ENCODE measurements around the gene TXNDC11. TPM values are rescaled to one million over a fixed set of nuclear protein-coding genes. Genes with fewer than 3 reads are reported as not detected.

Gene TXNDC11
- total RNA-seq, 2 experiments from 2014 or later: 27.3 to 28.3 TPM

DNA sequence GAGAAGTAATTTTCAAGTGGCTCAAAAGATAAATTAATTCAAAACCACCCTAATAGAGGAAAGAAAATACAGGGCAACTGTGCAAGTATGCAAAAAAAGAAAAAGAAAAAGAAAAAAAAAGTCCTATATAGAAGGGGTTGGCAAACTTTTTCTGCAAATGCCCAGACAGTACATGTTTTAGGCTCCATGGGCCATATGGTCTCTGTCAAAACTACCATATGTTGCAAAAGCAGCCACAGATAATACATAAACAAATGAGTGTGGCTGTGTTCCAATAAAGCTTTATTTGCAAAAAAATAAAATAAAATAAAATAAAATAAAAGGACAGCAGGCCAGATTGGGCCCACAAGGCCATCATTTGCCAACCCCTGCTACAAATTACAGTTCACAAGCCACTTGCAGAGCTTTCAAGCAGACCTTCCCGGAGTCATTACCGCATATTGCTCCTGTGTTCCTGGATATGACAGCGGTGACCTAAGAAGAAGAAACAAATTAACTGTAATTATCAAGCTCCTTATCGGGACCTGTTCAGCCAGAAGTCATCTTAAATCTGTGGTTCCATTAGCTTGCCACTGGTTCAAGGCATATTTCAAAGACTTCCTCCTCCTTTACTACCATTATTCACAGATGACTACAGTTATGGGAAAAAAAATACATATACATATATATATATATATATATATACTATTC is 38.5 kb upstream of the TXNDC11 start:
- Mint-ChIP-seq H3K4me3 (no peak overlapping the region), H3K9me3 (ENCODE audit: low read depth) (no peaks in the 10 kb centered on the region), H3K27ac (peak overlapping the region; percentile 97), H3K27me3 (no peaks in the 10 kb centered on the region), H3K4me1 (peaks cover 52% of the 10 kb centered on the region), H3K36me3 (ENCODE audit: low read depth) (peaks cover 26% of the 10 kb centered on the region)
- CTCF ChIA-PET: interaction anchor here (1.1 to 4.5 kb wide), 5 partner anchors 9 to 385 kb away, joined by 3 to 28 read pairs (median 4); partner anchors contain the start of gene ZC3H7A
- intact Hi-C loops (cut with DNase I, micrococcal nuclease): loop anchor here (5.0 kb wide), 4 partner anchors 131 to 756 kb away; partner anchors contain the start of genes LITAF (in 1 of the 2) and SOCS1 (in 1 of the 2)
- POLR2A ChIA-PET: interaction anchor here (0.7 to 2.2 kb wide), 4 partner anchors 9 to 17 kb away, joined by 3 to 9 read pairs (median 5); partner anchors contain the start of gene ZC3H7A
- no peak for ATAC-seq
- no peak for DNase-seq

GRCh38 chr16:11779074-11779473 is 36.4 kb upstream of the TXNDC11 start:
- H3K36me3 Mint-ChIP-seq (ENCODE audit: low read depth): peaks cover 32% of the 10 kb centered on the region
- CTCF ChIA-PET: interaction anchor here (1.3 to 4.5 kb wide), 2 partner anchors 9 to 19 kb away, joined by 7 to 28 read pairs; partner anchors contain the start of gene ZC3H7A
- DNase-seq: no peak
- no peak for ATAC-seq
- H3K4me1 Mint-ChIP-seq: peaks cover 37% of the 10 kb centered on the region
- H3K27ac Mint-ChIP-seq: no peak overlapping the region
- H3K9me3 Mint-ChIP-seq (ENCODE audit: low read depth): no peaks in the 10 kb centered on the region
- intact Hi-C loops (cut with DNase I, micrococcal nuclease): no loop called here
- H3K27me3 Mint-ChIP-seq: no peaks in the 10 kb centered on the region
- H3K4me3 Mint-ChIP-seq: no peak overlapping the region
- POLR2A ChIA-PET: interaction anchor here (0.6 kb wide), 1 partner anchor 743 kb away, joined by 5 read pairs; no protein-coding TSS in a partner anchor

DNA sequence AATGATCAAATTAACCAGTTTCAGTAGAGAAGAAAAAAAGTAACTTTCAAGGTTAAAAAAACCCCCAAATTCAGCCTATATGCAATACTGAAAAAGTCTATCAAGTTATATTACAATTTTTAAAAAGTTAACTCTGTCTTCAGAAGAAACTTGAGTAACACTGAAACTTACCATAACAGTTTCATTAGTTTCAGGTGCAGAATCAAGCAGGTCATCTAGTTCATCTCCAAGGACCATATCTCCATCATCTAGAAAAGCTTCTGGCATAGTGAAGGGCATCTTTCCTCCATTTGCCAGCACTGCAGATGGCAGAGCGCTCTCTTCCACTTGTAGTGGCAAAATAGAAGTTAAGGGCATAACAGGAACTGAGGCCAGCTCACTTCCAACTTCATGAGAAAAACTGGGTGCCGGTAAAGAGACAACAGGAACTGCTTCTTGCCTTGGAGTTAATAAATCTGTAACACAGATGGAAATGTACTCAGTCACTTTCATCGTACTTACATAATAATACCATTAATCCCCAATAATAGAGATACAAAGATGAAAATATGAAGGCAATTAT is 31.5 kb upstream of the TXNDC11 start:
- H3K36me3 Mint-ChIP-seq (ENCODE audit: low read depth): peaks cover 44% of the 10 kb centered on the region
- intact Hi-C loops (cut with DNase I, micrococcal nuclease): no loop called here
- POLR2A ChIA-PET: no interaction called here
- H3K27ac Mint-ChIP-seq: no peak overlapping the region
- H3K4me3 Mint-ChIP-seq: no peak overlapping the region
- no peaks in the 10 kb centered on the region for H3K9me3 Mint-ChIP-seq (ENCODE audit: low read depth)
- peaks cover 10% of the 10 kb centered on the region for H3K4me1 Mint-ChIP-seq
- CTCF ChIA-PET: interaction anchor here (1.2 kb wide), 1 partner anchor 18 kb away, joined by 3 read pairs; no protein-coding TSS in a partner anchor
- no peak for ATAC-seq
- DNase-seq: no peak
- H3K27me3 Mint-ChIP-seq: no peaks in the 10 kb centered on the region

GRCh38 chr16:11768849-11769248 is 26.2 kb upstream of the TXNDC11 start:
- Mint-ChIP-seq H3K27me3 (no peaks in the 10 kb centered on the region), H3K4me1 (peaks cover 13% of the 10 kb centered on the region), H3K27ac (peak overlapping the region; percentile 23), H3K4me3 (no peak overlapping the region), H3K36me3 (ENCODE audit: low read depth) (peaks cover 57% of the 10 kb centered on the region), H3K9me3 (ENCODE audit: low read depth) (no peaks in the 10 kb centered on the region)
- POLR2A ChIA-PET: no interaction called here
- CTCF ChIA-PET: interaction anchor here (0.6 to 0.8 kb wide), 2 partner anchors 37 to 129 kb away, joined by 3 read pairs; no protein-coding TSS in a partner anchor
- DNase-seq (no peak), ATAC-seq (no peak)
- intact Hi-C loops (cut with DNase I, micrococcal nuclease): no loop called here

GRCh38 chr16:11762431-11762830 is 19.8 kb upstream of the TXNDC11 start:
- no peaks in the 10 kb centered on the region for H3K9me3 Mint-ChIP-seq (ENCODE audit: low read depth)
- DNase-seq: no peak
- peaks cover 54% of the 10 kb centered on the region for H3K36me3 Mint-ChIP-seq (ENCODE audit: low read depth)
- no peaks in the 10 kb centered on the region for H3K27me3 Mint-ChIP-seq
- no peak for ATAC-seq
- intact Hi-C loops (cut with DNase I, micrococcal nuclease): no loop called here
- no peak overlapping the region for H3K27ac Mint-ChIP-seq
- POLR2A ChIA-PET: no interaction called here
- H3K4me1 Mint-ChIP-seq: no peaks in the 10 kb centered on the region
- no peak overlapping the region for H3K4me3 Mint-ChIP-seq
- CTCF ChIA-PET: no interaction called here

DNA sequence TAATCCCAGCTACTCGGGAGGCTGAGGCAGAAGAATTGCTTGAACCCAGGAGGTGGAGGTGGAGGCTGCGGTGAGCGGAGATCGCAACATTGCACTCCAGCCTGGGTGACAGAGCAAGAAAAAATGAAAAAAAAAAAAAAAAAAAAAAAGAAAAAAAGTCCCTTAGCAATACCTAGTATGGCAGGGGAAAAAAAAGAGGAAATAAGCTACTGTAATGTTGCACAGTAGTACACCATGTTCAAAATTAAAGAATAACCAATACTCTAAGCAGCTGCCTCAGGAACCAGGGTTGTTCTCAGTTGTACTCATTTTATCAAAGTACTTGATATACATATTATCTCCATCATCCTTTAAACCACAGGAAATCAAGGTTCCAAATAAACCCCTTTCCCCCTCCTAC is 17.3 kb upstream of the TXNDC11 start:
- DNase-seq (no peak), ATAC-seq (no peak)
- ChIA-PET POLR2A (interaction anchor here (0.9 kb wide), 1 partner anchor 17 kb away, joined by 3 read pairs; the partner anchor contains the start of gene TXNDC11), CTCF (interaction anchor here (0.8 to 1.0 kb wide), 2 partner anchors 12 to 37 kb away, joined by 3 read pairs; partner anchors contain the start of gene ZC3H7A)
- Mint-ChIP-seq H3K27ac (no peak overlapping the region), H3K36me3 (ENCODE audit: low read depth) (peaks cover 60% of the 10 kb centered on the region), H3K27me3 (no peaks in the 10 kb centered on the region), H3K4me1 (no peaks in the 10 kb centered on the region), H3K4me3 (no peak overlapping the region), H3K9me3 (ENCODE audit: low read depth) (no peaks in the 10 kb centered on the region)
- intact Hi-C loops (cut with DNase I, micrococcal nuclease): loop anchor here (5.0 to 10.0 kb wide), 2 partner anchors 77 to 305 kb away; no protein-coding TSS in a partner anchor

GRCh38 chr16:11759163-11759834 is 16.6 kb upstream of the TXNDC11 start:
- intact Hi-C loops (cut with DNase I, micrococcal nuclease): loop anchor here (5.0 to 10.0 kb wide), 2 partner anchors 78 to 306 kb away; no protein-coding TSS in a partner anchor
- CTCF ChIA-PET: interaction anchor here (0.5 to 1.0 kb wide), 3 partner anchors 13 to 302 kb away, joined by 3 read pairs; no protein-coding TSS in a partner anchor
- no peak overlapping the region for H3K4me3 Mint-ChIP-seq

GRCh38 chr16:11757671-11758545 is 15.3 kb upstream of the TXNDC11 start:
- H3K27ac Mint-ChIP-seq: no peak overlapping the region

More at GRCh38 chr16:11759163-11759834, 16.6 kb upstream of the TXNDC11 start:
- no peak for DNase-seq
- no peaks in the 10 kb centered on the region for H3K9me3 Mint-ChIP-seq (ENCODE audit: low read depth)
- no peaks in the 10 kb centered on the region for H3K27me3 Mint-ChIP-seq
- no peak for ATAC-seq
- POLR2A ChIA-PET: interaction anchor here (0.6 to 0.9 kb wide), 2 partner anchors 17 to 78 kb away, joined by 3 read pairs; partner anchors contain the start of gene TXNDC11
- no peak overlapping the region for H3K27ac Mint-ChIP-seq
- H3K36me3 Mint-ChIP-seq (ENCODE audit: low read depth): peaks cover 59% of the 10 kb centered on the region
- H3K4me1 Mint-ChIP-seq: no peaks in the 10 kb centered on the region

GRCh38 chr16:11756248-11756647 is 13.6 kb upstream of the TXNDC11 start:
- no peaks in the 10 kb centered on the region for H3K9me3 Mint-ChIP-seq (ENCODE audit: low read depth)

More at GRCh38 chr16:11757671-11758545, 15.3 kb upstream of the TXNDC11 start:
- no peak for DNase-seq
- Mint-ChIP-seq H3K27me3 (no peaks in the 10 kb centered on the region), H3K4me1 (no peaks in the 10 kb centered on the region), H3K9me3 (ENCODE audit: low read depth) (no peaks in the 10 kb centered on the region), H3K4me3 (no peak overlapping the region), H3K36me3 (ENCODE audit: low read depth) (peaks cover 58% of the 10 kb centered on the region)
- ChIA-PET POLR2A (no interaction called here), CTCF (interaction anchor here (0.7 kb wide), 1 partner anchor 236 kb away, joined by 3 read pairs; no protein-coding TSS in a partner anchor)
- intact Hi-C loops (cut with DNase I, micrococcal nuclease): loop anchor here (5.0 to 10.0 kb wide), 2 partner anchors 79 to 307 kb away; no protein-coding TSS in a partner anchor
- no peak for ATAC-seq

DNA sequence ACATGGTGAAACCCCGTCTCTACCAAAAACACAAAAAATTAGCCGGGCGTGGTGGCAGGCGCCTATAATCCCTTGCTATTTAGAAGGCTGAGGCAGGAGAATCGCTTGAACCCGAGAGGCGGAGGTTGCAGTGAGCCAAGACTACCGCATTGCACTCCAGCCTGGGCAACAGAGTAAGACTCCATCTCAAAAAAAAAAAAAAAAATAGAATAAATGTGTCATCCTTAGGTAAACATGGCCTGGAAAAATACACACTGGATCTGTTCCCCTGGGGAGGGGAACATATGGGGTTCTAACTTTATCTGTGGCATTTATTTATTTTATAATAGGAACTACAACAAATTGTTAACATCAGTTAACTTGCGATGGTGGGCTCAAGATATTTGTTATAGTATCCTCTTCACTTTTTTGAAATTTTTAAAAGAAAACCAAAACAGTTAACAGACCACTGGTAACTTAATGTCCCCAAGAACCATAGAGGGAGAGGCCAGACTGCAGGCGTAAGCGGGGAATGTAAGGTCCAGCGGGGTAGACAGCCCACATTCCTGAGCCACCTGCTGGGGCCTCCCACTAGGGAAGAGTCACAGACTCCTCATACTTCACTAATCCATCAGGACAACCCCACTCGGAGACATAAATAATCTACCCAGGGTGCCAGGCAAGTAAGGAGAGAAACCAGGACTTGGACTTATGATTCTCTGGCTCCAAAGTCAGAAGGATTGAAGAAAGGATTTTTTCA is 12.5 kb upstream of the TXNDC11 start:
- DNase-seq (no peak), ATAC-seq (no peak)
- no peaks in the 10 kb centered on the region for H3K4me1 Mint-ChIP-seq
- no peaks in the 10 kb centered on the region for H3K27me3 Mint-ChIP-seq
- H3K4me3 Mint-ChIP-seq: no peak overlapping the region
- H3K27ac Mint-ChIP-seq: peak overlapping the region; percentile 2
- intact Hi-C loops (cut with DNase I, micrococcal nuclease): loop anchor here (5.0 to 10.0 kb wide), 2 partner anchors 82 to 310 kb away; no protein-coding TSS in a partner anchor
- POLR2A ChIA-PET: no interaction called here
- CTCF ChIA-PET: interaction anchor here (0.7 kb wide), 1 partner anchor 223 kb away, joined by 3 read pairs; no protein-coding TSS in a partner anchor
- peaks cover 50% of the 10 kb centered on the region for H3K36me3 Mint-ChIP-seq (ENCODE audit: low read depth)
- H3K9me3 Mint-ChIP-seq (ENCODE audit: low read depth): no peaks in the 10 kb centered on the region

More at GRCh38 chr16:11756248-11756647, 13.6 kb upstream of the TXNDC11 start:
- peaks cover 53% of the 10 kb centered on the region for H3K36me3 Mint-ChIP-seq (ENCODE audit: low read depth)
- no peak overlapping the region for H3K4me3 Mint-ChIP-seq
- H3K27me3 Mint-ChIP-seq: no peaks in the 10 kb centered on the region
- POLR2A ChIA-PET: no interaction called here
- no peak for ATAC-seq
- CTCF ChIA-PET: no interaction called here
- H3K4me1 Mint-ChIP-seq: no peaks in the 10 kb centered on the region
- no peak for DNase-seq
- no peak overlapping the region for H3K27ac Mint-ChIP-seq
- intact Hi-C loops (cut with DNase I, micrococcal nuclease): loop anchor here (5.0 to 10.0 kb wide), 2 partner anchors 81 to 309 kb away; no protein-coding TSS in a partner anchor

Data from activated CD4-positive, alpha-beta T cell treated with anti-CD3 and anti-CD28 coated beads for 36 hours (primary cell).